ENCODE results near the gene CCDC88B.

DNA sequence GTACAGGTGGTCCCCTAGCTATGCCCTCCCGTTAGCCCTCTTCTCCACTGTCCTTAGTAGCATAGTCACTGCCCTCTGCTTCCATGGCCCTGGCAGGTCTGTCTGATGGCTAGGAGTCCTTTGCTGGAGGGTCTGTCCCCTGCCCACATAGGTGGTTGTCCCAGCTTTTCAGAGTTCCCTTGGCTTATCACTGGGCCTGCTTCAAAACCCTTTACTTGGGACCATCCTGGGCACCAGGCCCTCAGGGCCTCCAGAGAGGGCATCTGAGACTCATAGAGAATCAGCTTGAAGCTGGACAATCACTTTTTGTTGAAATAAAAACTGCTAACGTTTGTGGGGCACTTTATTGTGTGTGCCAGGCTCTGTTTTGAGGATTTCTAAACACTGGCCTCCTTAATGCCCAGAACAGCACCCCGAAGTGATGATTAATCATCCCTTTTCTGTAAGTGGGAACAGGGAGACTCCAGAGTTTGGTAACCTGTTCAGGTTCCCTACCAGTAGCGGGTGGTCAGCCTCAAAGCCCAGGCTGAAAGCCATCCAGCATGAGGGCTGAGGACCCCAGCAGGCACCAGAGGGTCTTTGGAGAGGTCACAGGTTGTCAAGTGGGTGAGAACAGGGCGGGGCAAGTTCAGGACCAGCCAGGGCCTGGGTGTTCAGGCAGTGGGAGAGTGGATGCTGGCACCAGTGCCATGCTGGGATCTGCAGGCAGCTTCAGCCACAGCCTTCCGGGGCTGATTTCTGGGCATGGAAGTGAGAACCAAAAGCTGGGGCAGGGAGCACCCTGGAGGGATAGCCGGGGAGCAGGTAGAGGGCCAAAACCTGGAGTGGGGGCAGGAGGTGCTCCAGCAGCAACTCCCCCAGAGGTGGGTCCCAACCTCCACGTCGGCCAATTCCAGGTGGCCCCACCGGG is 49.4 kb upstream of the CCDC88B start:
- TF ChIP-seq, protein P1, sequence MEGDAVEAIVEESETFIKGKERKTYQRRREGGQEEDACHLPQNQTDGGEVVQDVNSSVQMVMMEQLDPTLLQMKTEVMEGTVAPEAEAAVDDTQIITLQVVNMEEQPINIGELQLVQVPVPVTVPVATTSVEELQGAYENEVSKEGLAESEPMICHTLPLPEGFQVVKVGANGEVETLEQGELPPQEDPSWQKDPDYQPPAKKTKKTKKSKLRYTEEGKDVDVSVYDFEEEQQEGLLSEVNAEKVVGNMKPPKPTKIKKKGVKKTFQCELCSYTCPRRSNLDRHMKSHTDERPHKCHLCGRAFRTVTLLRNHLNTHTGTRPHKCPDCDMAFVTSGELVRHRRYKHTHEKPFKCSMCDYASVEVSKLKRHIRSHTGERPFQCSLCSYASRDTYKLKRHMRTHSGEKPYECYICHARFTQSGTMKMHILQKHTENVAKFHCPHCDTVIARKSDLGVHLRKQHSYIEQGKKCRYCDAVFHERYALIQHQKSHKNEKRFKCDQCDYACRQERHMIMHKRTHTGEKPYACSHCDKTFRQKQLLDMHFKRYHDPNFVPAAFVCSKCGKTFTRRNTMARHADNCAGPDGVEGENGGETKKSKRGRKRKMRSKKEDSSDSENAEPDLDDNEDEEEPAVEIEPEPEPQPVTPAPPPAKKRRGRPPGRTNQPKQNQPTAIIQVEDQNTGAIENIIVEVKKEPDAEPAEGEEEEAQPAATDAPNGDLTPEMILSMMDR (IDR thresholded peaks at IDR 0.05 in 4 of 5, conservative IDR thresholded peaks at IDR 0.05 in 1 of 5) = no peak
- no peak for TF ChIP-seq POLR2A (IDR thresholded peaks at IDR 0.05)
